HG02610 (cell line): ENCODE data around the gene ERC2.

ENCODE experiments used
- ATAC-seq: cut with Tn5 transposase; IDR thresholded peaks from one replicate; pipeline ENCODE4 v1.9.1; 2021; ENCODE audit warnings: mild to moderate bottlenecking, moderate library complexity; ENCODE audit not compliant: unreplicated experiment

The ERC2 gene

DNA sequence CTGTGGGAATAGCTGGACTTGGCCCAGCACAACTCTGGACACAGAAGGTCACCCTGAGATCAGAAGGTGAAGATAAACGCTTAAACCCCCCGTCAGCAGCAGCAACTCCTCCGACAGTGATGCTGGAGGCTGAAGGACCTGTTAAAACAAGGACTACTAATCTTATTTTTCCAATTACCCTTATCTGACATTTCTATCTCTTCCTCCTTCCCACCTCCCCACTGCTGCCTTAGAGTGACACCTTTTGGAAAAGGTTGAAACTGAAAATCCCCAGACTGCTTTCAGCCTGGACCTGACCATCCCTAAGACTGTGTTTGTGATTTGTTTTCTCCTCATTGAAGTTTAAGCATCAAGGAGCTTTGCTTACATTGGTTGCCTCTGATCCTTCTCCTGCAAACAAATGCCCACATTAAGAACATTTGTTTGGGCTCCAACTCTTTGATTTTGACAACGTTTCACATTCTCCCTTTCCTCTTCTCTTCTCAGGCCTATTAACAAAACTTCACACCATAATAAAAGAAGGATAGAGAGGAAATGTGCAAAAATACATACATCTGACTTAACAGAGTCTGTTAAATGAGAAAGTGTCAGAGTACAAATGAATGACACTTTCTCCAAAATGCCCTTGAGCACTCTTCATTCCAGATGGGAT, 570.6 kb downstream of the ERC2 start:
- no peak for ATAC-seq

DNA sequence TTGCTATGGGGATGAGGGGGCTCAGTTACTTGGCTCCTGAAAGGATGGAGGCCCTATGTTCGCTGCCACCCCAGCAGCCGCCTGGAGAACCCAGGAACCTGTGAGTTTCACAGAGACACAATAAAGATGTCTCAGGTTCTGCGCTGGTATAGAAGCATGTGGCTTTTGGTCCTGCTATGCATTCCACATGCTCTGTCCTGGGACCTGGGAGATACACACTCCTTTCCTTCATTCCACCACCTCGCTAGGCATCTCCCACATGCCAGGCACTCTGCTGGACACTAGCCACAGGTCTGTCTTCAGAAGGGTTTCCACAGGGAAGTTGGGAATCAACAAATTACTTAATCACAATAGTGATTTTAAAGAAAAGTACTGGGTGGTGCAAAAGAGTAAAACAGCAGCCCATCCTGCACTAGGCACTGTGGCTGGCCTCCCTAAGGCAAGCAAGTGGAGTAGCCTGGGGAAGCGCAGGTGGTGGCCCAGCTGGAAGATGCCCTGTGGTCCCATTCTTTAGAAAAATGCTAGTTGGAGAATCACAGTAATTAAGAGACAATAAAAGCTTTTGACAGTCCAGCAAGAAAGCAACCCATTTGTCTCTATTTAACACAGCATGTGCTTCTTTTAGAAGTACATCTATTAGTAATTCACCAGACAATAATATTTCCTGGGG, 572.2 kb downstream of the ERC2 start:
- ATAC-seq: no peak

DNA sequence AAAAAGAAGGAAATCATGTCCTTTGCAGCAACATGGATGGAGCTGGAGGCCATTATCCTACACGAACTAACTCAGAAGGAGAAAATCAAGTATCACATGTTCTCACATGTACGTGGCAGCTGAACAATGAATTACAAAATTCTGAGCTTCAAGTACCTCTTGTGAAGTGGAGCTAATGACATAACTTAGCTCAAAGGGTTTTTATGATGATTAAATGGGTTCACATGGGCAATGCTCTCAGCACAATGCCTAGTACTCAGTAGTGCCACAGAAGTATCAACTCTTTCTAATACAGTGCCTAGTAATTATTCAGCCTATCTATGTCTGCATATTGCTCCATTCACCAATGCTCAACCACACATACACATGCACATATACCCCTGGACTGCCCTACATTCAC, 573.7 kb downstream of the ERC2 start:
- no peak for ATAC-seq

DNA sequence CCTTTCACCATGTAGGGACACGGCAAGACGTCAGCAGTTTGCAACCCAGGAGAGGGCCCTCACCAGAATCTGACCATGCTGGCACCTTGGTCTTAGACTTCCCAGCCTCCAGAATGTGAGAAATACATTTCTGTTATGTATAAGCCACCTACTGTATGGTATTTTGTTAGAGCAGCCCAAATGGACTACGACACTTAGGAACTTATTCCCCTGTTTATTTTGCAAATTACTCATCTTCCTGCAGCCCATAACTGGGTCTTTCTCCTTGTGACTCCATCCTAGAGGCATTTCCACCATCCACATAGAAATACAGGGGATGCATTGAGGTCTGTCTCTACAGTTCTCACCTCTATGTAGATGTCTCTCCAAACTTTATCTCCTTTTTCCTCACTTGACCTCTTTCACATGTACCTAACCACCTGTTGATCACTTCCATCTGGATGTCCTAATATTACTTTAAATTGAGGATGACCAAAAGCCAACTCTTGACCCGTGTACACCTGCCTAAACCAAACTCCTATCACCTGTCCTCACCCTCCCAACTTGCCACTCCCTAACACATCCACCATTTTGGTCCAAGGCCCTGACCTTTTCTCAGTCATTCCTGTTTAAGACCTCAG, 575.1 kb downstream of the ERC2 start:
- no peak for ATAC-seq

DNA sequence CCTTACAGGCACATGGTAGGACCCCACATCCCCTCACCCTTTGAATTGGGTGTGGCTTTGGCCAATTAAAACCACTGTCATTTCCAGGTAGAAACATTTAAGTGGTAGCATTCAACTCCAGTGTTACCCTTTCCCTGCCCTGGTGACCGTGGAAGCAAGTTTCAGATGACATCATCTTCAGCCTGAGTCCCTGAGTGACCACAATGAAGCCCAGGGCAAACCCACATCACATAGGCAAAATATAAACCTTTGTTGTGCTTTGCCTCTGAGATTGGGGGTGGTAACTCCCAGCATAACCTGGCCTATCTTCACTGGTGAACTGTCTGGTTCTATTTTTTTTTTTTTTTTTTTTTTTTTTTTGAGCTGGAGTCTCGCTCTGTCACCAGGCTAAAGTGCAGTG, 577.2 kb downstream of the ERC2 start:
- no peak for ATAC-seq

DNA sequence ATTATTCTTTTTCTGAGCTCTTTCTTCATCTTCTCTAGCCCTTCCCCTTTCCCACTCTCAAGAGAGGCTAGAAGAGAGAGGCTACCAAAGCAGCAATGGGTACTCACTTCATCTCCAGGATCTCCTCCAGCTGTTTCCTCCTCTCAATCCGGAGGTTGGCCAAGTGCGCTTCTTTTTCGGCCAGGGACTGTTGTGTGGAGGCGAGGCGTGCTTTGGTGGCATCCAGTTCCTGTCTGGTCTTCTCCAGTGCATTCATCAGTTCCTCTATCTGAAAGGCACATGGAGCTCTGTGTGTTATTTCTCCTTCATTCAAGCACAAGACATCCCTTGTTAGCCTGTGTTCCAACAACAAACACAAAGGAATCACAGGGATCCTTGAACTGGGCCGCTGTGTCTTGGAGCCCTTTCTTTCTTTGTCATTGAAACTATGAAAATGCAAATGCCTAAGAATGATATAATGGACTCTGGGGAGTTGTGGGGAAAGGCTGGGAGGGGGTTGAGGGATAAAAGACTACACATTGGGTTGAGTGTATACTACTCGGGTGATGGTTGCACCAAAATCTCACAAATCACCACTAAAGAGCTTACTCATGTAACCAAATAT, 579.9 kb downstream of the ERC2 start:
- ATAC-seq: no peak

DNA sequence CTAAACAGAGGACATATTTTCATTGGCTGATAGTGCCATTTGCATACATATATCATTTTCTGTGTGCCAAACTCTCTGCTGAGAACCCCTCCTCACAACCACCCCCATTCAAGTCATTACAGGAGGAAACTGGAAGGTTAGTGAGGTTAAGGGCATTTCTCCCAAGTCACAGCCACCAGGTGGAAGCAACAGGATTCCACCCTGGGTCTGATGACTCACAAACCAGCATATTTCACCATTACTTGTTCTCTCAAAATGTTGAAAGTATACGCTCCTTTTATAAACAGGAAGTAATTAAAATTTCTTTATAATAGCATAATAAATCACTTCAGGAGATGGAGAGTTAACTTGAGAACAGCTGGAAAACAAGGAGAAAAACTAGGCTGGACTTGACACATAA, 582.5 kb downstream of the ERC2 start:
- no peak for ATAC-seq

DNA sequence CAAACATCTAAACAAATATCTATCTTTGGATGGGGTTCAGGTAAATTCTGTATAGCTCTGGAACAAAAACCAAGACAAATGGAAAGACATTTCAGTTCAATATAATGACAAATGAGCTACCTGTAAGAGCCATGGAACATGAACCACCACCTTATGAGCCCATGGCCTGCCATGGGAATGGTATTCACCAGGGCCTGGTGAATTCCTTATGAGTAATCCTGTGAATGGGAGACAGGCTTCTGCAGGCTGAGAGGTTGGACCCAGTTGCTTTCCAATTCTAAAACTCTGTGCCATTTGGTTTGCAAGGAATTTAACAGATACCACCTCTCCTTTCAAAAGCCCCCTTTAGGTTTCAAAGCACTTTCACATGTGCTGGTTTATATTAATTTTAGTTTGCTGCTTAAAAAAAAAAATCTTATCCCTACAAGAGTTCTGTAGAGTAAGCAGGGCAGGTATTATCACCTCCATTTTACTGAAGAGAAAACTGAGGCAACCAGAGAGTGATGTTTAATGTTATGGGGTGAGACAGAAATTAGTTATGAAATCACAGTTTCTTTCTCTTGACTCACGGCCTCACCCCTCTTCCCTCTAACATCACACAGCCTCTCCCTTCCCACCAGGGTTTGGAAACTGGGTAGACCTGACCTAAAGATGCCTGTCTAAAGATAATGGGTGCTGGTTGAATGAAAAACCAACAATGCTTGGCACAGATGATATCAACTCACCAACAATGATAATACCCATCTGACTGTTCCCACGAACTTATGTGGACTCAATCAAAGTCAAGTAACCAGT, 583.6 kb downstream of the ERC2 start:
- no peak for ATAC-seq

DNA sequence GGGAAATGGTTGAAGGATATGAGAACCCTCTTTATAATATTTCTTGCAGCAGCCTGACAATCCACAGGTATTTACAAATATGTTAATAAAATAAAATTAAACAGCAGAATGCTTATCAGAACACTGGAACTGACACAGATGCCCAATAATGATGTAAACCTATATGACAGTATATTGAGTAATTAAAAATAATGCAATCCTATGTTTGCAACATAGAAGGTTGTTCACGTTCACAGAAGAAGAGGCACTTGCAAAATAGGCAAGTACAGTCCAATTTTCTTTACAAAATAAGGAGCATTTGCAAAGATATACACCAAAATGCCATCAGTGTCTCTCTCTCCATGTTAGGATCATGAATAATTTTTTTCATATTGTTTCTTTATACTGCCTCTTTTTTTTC, 584.2 kb downstream of the ERC2 start:
- no peak for ATAC-seq

DNA sequence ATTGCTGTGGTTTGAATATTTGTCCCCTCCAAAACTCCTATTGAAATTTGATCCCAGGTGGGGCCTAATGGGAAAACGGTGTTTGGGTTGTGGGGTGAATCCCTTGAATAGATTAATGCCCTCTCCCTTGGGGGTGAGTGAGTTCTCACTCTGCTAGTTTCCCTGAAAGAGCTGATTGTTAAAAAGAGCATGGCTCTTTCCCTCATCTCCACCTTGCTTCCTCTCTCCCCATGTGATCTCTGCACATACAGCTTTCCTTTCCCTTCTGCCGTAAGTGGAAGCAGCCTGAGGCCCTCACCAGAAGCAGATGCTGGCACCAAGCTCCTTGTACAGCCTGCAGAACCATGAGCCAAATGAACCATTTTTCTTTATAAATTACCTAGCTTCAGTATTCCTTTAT, 586.3 kb downstream of the ERC2 start:
- ATAC-seq: no peak

DNA sequence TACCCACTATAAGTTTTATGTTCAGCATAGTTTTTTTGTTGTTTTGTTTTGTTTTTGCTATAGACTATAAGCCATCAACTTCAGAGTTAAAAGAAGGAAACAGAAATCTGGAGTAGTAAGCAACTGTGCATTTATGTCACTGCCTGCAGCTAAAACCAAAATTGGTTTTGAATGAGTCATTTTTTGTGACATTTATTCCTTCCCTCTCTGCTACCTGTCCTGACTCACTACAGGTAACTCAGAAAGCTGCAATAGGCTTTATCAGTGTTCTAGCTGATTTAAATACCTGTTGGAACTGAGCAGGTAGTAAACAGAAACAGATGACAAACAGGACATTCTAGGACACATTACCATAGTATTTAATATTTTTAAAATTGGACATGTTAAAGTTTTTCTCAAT, 587.9 kb downstream of the ERC2 start:
- no peak for ATAC-seq

DNA sequence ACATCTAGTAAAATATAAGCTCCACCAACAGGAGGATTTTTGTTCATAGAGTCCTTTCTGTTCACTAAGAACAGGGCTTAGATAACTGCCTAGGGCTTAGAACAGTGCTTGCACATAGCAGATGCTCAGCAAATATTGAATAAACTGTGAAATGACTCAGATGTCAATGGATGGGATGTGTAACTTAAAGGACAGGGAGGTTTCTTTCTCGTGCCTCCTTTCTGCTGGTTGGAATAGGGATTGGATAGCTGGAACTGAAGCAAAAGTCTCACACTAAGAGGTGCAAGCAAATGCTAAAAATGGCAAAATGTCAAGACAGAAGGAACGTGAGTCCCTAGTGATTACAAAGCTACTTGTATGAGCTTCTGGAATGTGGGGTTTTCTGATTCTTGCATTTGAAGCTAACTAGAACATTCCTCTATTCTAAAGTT, 588.4 kb downstream of the ERC2 start:
- no peak for ATAC-seq

DNA sequence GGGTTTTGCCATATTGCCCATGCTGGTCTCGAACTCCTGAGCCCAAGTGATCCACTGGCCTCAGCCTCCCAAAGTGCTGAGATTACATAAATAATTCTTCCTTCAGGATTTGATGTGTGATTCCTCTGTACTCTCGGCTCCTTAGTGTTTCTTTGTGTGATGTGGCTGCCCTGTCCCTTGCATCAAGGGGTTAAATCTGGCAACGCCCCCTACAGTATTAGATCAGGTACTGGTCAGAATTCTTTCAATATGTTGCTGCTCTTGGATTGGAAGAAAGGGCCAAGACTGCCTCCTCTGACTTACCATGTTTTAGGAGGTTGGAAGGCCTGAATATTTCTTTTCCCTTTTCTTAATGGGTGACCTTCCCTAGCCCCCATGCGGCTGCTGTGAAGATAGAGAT, 590.6 kb downstream of the ERC2 start:
- ATAC-seq: no peak

DNA sequence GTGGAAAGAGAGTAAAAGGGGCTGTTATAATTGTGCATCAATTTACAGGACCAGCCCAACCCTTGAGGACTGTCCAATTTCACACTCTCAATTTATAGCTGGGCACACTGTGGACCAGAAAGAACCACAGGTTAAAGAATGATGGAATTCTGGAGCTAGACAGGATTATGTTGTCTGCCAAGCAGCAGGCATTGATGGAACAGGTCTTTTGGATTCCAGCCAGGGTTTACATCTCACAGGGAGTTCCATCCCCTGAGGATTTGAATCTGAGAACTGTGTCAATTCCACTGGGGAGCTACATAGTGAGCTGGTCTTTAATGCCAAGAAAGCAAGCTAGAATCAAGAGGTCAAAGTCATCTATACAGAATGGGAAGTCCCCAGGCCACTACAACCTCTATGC, 591.7 kb downstream of the ERC2 start:
- ATAC-seq: no peak

DNA sequence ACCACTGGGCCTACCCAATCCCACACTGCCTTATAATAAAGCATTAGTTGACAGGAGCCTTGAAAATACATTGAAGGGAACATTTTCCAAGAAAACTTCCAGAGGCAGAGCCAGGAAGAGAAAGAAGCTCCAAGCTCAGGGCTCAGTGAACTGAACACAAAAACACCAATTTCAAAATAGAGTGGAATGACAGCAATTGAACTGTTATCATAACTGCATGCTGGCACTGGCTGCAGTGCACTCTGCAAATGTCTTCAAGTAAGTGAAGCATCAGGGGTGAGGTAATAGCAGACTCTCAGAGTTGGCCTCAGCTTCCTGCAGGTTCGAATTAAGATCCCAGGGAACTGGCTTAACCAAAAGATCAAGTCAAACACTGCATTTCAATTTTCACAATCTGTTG, 593.2 kb downstream of the ERC2 start:
- no peak for ATAC-seq

DNA sequence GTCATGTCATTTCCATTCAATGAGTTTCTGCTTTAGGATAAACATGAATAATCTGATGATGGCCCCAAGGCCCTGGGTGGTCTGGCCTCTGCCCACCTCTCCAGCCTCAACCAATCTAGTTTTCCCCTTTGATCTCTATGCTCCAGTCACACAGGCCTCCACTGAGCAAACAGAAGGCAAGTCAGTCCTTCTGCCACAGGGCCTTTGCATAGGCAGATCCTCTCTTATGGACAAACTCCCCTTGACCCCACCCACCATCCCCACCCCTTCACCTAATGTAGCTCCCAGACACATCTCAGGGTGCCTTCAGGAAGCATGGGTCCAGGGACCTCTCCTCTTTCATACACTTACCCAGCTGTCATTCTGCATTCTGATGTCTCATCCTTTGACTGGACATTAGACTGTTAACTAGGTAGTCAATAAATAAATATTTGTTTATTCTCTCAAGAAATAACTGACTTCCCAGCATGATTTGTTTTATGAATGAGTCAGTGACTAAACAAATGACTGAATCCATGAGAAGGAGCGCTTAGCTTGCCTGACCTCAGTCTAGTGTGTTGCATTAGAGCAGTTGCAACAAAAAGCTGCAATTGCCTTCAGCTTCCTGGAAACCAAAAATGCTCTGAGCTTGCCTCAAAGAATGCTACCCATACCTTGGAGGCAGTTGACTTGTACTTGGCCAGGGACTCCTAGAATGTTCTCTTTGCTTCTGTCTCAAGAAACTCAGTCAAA, 594.6 kb downstream of the ERC2 start:
- no peak for ATAC-seq

DNA sequence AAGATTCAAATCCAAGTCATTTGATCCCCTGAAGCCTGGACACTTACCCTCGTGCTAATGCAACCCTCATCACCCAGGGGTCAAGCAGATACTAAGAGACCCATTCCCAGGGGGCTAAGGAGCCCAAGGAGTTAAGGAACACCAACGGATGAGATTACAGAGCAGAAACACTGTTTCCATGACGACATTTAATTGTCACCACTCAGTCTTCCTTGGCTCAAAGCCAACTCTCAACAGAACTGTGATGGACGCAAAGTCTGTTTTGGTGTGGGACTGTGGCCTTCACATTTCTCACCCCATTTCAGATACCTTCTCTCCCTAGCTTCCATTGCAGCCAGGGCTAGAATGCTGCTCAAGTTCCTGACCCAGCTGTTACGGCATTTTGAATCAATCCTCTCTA, 597.7 kb downstream of the ERC2 start:
- no peak for ATAC-seq

DNA sequence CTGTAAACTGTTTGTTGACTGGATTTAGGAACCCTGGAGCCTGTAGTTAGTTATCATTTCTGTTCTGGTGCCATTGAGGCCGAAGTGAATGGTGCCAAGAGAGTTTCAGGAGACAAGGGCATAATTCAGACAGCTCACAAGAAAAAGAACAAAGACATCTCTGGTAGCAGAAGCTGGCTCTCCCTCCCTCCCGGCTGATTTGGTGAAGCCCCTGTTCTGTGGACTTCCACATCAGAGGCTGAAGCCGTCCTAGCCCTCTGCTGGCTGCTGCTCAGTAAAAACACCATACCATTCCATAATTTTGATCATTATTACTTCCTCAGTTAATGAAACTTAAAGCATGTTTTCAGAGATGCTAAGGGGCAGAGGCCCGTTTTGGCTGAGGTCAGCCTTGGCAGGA, 599.9 kb downstream of the ERC2 start:
- ATAC-seq: no peak

DNA sequence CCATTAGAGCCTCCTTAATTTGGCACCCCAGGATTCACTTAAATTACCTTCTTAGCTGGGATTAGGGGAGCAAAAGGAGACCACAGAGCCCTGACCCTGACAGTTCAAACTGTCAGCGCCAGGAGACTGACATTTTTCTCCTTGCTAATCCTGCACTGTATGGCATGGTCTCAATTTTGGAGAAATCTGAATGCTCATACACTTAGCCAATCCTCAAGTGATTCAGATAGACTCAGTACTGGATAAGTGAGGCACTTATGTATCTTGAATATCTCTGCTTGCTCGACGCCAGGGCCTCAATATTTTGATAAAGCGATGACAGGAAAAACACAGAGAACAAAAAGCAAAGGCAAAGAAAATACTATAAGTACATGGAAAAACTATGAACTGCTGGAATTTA, 605.2 kb downstream of the ERC2 start:
- no peak for ATAC-seq

DNA sequence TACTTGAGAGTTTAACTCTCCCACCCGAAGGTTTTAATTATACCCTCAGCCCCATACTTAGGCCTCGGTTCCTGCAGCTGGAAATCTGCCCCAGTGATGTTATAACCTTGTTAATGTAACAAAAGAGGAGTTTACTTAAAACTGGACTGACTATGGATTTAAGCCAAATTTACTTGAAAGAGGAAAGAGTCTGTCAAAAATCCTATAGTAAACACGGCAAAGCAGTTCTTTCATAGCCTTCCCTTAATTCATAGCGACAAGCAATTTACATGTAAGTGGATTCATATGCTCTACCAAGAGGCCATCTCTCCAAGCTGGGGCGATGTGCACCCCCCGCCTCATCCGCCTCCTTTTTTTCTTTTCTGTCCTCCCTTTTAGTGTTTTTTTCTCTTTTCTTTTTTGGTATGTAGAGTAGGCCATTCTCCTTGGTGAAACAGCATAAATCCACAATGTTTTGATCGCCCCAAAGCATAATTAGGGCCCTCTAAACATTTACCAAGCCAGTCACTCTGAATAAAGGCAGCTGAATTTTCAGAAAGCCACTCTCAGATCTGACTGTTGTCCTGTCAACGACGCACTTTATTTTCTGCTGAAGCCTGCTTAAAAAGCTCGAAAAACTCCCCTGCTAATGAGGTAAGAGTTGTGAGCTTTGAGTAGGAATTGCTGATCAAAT, 608.1 kb downstream of the ERC2 start:
- no peak for ATAC-seq
